Panc1 (cell line): ENCODE results near the gene AMOTL1. TPM values are rescaled to one million over a fixed set of nuclear protein-coding genes. Genes with fewer than 3 reads are reported as not detected.

ENCODE experiments used
- ATAC-seq: fragments of 200-7000 bp; cut with Tn5 transposase; 2 replicates; pipeline ENCODE4 v1.9.1; 2020; ENCODE audit warnings: mild to moderate bottlenecking, moderate library complexity
- BruUV-seq: library from RNA; stranded (reverse); fragments of 400-500 nt; replicated peaks from 2 replicates; lab custom pipeline; 2021; lab: Mats Ljungman, UMichigan
- CTCF ChIA-PET: fragments of 300-600 bp; sonication (Branson Sonifier 250); formaldehyde crosslinking; loops from one replicate; lab custom pipeline; 2022; ENCODE audit warnings: antibody characterized with exemption; lab: Charles Lee
- POLR2A ChIA-PET: fragments of 300-600 bp; sonication (Branson Sonifier 250); formaldehyde crosslinking; loops from one replicate; lab custom pipeline; 2022; ENCODE audit warnings: antibody characterized with exemption; lab: Charles Lee
- DNase-seq: peaks from one replicate; pipeline ENCODE4 v3.0.0-alpha.2; 2010; ENCODE audit warnings: low read depth, low spot score
- H3K27ac ChIP-seq: 2 replicates; pipeline ENCODE4 v1.5.1; 2011; ENCODE audit warnings: mild to moderate bottlenecking, low read length, inconsistent platforms
- H3K27me3 ChIP-seq: fragments of 200-500 bp; sonication (Bioruptor generic); 2 replicates; pipeline ENCODE4 v1.6.0; 2014; ENCODE audit warnings: low read length, inconsistent platforms; ENCODE audit not compliant: control insufficient read depth, insufficient read depth
- H3K36me3 ChIP-seq: fragments of 200-500 bp; sonication (Bioruptor generic); 2 replicates; pipeline ENCODE4 v1.5.1; 2014; ENCODE audit warnings: inconsistent platforms, mild to moderate bottlenecking, low read length, moderate library complexity; ENCODE audit not compliant: control insufficient read depth, insufficient read depth
- H3K4me1 ChIP-seq: 2 replicates; pipeline ENCODE4 v1.5.1; 2011; ENCODE audit warnings: inconsistent platforms, mild to moderate bottlenecking, low read length, moderate library complexity; ENCODE audit not compliant: control insufficient read depth, insufficient read depth
- H3K4me3 ChIP-seq, 2 experiments: 2 replicates each; pipeline ENCODE4 v1.5.1; 2011 to 2012; ENCODE audit warnings: low read depth in 2 of 2, low read length in 2 of 2, mild to moderate bottlenecking in 2 of 2, inconsistent platforms in 1 of 2, moderate library complexity in 1 of 2
- H3K9me3 ChIP-seq: fragments of 200-500 bp; sonication (Bioruptor generic); 2 replicates; pipeline ENCODE4 v1.5.1; 2014; ENCODE audit warnings: low read depth, mild to moderate bottlenecking, inconsistent platforms, low read length, moderate library complexity; ENCODE audit not compliant: control insufficient read depth, insufficient read depth
- CTCF ChIP-seq: fragments of 450-650 bp; IDR thresholded peaks from 2 replicates; pipeline ENCODE4 v1.5.1; 2017; ENCODE audit warnings: mild to moderate bottlenecking
- POLR2AphosphoS5 ChIP-seq: IDR thresholded peaks from 2 replicates; pipeline ENCODE4 v1.6.1; 2012; ENCODE audit warnings: mild to moderate bottlenecking, low read depth, low read length, moderate library complexity
- SIN3A ChIP-seq: IDR thresholded peaks from 2 replicates; pipeline ENCODE4 v1.6.1; 2012; ENCODE audit warnings: low read depth, mild to moderate bottlenecking, low read length, moderate library complexity, borderline replicate concordance; ENCODE audit not compliant: insufficient read depth
- TCF7L2 ChIP-seq: IDR thresholded peaks from 2 replicates; pipeline ENCODE4 v1.6.1; 2011; ENCODE audit warnings: mild to moderate bottlenecking, low read depth, low read length, inconsistent platforms
- in situ Hi-C: cut with HindIII; loops from 2 replicates; pipeline ENCODE4 v1.10.0; 2016; ENCODE audit warnings: low sequenced_read_pairs, low pct_unique_long_range_greater_than_20kb
- intact Hi-C: fragments of 100-400 bp; cut with micrococcal nuclease; formaldehyde crosslinking; loops from one replicate; pipeline ENCODE4 v1.10.0; 2022; ENCODE audit not compliant: unreplicated experiment
- total RNA-seq: library from RNA; stranded (reverse); gene quantifications from one replicate; pipeline ENCODE4 v1.2.1, GENCODE V29; 2021; ENCODE audit not compliant: unreplicated experiment
- TF ChIP-seq, protein P1 (sequence below), 2 experiments: IDR thresholded peaks; 2 replicates each; pipeline ENCODE4 v1.6.1; 2011 to 2012; ENCODE audit warnings: low read depth in 2 of 2, control low read depth in 1 of 2, low read length in 1 of 2, mild to moderate bottlenecking in 1 of 2, moderate library complexity in 1 of 2; ENCODE audit not compliant: insufficient read depth in 1 of 2

AMOTL1 gene
- total RNA-seq, 1 experiment from 2014 or later: 16.0 TPM

DNA sequence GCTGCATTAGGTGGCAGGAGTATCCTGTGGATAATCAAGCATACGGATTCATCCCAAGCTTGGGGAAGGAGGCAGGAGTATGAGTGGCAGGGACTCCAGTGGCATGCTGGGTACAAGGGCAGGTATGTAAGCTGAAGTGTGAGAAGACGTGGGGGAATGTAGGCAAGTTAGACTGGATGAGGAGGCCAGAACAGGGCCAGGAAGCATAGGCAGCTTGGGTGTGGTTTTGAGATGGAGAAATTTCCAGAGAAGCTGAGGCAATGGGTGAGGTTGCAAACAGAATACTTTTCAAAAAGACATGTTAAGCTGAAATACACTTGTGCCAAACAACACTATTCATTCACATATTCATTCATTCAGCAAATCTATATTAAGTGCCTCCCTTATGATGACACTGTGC lies 43.1 kb upstream of the AMOTL1 start:
- no peak overlapping the region for H3K27ac ChIP-seq
- BruUV-seq: no TSS peak
- ChIA-PET POLR2A (no interaction called here), CTCF (no interaction called here)
- peaks cover 4% of the 10 kb centered on the region; the same call in 1 of the 2 replicates for H3K27me3 ChIP-seq
- no peak for ATAC-seq
- no peaks in the 10 kb centered on the region for H3K9me3 ChIP-seq
- no peaks in the 10 kb centered on the region for H3K4me1 ChIP-seq
- H3K4me3 ChIP-seq: no peak overlapping the region
- intact Hi-C loops: no loop called here
- no peak for DNase-seq
- H3K36me3 ChIP-seq: no peaks in the 10 kb centered on the region
- in situ Hi-C loops: no loop called here
- no peak for TF ChIP-seq POLR2AphosphoS5
- TF ChIP-seq TCF7L2: no peak
- TF ChIP-seq CTCF: no peak
- TF ChIP-seq, protein P1, sequence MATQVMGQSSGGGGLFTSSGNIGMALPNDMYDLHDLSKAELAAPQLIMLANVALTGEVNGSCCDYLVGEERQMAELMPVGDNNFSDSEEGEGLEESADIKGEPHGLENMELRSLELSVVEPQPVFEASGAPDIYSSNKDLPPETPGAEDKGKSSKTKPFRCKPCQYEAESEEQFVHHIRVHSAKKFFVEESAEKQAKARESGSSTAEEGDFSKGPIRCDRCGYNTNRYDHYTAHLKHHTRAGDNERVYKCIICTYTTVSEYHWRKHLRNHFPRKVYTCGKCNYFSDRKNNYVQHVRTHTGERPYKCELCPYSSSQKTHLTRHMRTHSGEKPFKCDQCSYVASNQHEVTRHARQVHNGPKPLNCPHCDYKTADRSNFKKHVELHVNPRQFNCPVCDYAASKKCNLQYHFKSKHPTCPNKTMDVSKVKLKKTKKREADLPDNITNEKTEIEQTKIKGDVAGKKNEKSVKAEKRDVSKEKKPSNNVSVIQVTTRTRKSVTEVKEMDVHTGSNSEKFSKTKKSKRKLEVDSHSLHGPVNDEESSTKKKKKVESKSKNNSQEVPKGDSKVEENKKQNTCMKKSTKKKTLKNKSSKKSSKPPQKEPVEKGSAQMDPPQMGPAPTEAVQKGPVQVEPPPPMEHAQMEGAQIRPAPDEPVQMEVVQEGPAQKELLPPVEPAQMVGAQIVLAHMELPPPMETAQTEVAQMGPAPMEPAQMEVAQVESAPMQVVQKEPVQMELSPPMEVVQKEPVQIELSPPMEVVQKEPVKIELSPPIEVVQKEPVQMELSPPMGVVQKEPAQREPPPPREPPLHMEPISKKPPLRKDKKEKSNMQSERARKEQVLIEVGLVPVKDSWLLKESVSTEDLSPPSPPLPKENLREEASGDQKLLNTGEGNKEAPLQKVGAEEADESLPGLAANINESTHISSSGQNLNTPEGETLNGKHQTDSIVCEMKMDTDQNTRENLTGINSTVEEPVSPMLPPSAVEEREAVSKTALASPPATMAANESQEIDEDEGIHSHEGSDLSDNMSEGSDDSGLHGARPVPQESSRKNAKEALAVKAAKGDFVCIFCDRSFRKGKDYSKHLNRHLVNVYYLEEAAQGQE (IDR thresholded peaks at IDR 0.05; ENCODE audit: insufficient read depth in 1 of 2, low read depth in 2 of 2, low read length in 1 of 2): no peak
- no peak for TF ChIP-seq SIN3A

DNA sequence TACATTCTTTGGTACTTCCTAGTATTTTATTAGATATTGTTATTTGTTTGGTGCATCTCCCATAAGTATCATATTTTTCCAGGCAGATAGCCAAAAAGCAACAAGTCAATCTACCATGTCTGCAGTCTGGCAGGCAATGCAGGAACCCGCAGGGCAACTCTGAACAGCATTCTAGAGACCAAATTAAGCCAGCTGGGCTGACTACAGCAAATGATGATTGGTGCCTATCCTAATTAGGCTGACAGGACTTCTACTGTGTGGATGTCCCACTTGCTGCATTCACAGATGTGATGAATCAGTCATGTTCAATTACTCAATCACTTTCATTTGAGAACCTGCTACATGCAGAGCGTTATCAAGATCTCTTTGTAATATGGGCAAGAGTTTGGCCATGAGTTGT lies 40.3 kb upstream of the AMOTL1 start:
- ChIA-PET CTCF (no interaction called here), POLR2A (no interaction called here)
- in situ Hi-C loops: no loop called here
- no peaks in the 10 kb centered on the region for H3K36me3 ChIP-seq
- H3K4me1 ChIP-seq: peaks cover 14% of the 10 kb centered on the region
- no TSS peak for BruUV-seq
- no peak overlapping the region; the same call in 1 of the 2 replicates for H3K27ac ChIP-seq
- TF ChIP-seq POLR2AphosphoS5: no peak
- no peak for TF ChIP-seq CTCF
- TF ChIP-seq, protein P1 (IDR thresholded peaks at IDR 0.05; ENCODE audit: insufficient read depth in 1 of 2, low read depth in 2 of 2, low read length in 1 of 2): no peak
- TF ChIP-seq TCF7L2: no peak
- no peak for TF ChIP-seq SIN3A
- ATAC-seq (no peak), DNase-seq (no peak)
- peaks cover 4% of the 10 kb centered on the region; the same call in 1 of the 2 replicates for H3K27me3 ChIP-seq
- intact Hi-C loops: no loop called here
- H3K9me3 ChIP-seq: no peaks in the 10 kb centered on the region
- no peak overlapping the region for H3K4me3 ChIP-seq
